Transverse colon (tissue), 4 donors: ENCODE results near the gene CALB2.

Experiments
- CTCF ChIP-seq, 5 experiments: fragments of 200-600 bp in 3 of 5; fragments of 450-650 bp in 2 of 5; sonication (generic) in 3 of 5; IDR thresholded peaks; 1 replicate in 2 of 5; 2 replicates in 3 of 5; pipeline ENCODE4 v1.5.1; 2016 to 2017; ENCODE audit warnings: antibody characterized with exemption in 5 of 5, inconsistent platforms in 3 of 5, mild to moderate bottlenecking in 2 of 5, moderate library complexity in 1 of 5
- EP300 ChIP-seq: sonication (generic); formaldehyde crosslinking; IDR thresholded peaks from one replicate; pipeline ENCODE4 v1.6.1; 2017; ENCODE audit warnings: antibody characterized with exemption, low read depth
- POLR2A ChIP-seq: fragments of 450-650 bp; IDR thresholded peaks from one replicate; pipeline ENCODE4 v1.6.1; 2016; ENCODE audit warnings: antibody characterized with exemption, mild to moderate bottlenecking, moderate library complexity
- POLR2AphosphoS5 ChIP-seq, 3 donors: sonication (generic); formaldehyde crosslinking; IDR thresholded peaks; one replicate each; pipeline ENCODE4 v1.6.1; 2016; ENCODE audit warnings: antibody characterized with exemption in 3 of 3

- peak; percentile 85 to 89 (median 87) for TF ChIP-seq CTCF (IDR thresholded peaks at IDR 0.05)
- TF ChIP-seq POLR2AphosphoS5 (IDR thresholded peaks at IDR 0.05), result no peak
- TF ChIP-seq POLR2A, result no peak
- TF ChIP-seq EP300, result no peak
Observed at GRCh38 chr16:71412270-71413160, 54.0 kb downstream of the CALB2 start.
